ENCODE measurements around the gene UBE4A. TPM values are rescaled to one million over a fixed set of nuclear protein-coding genes. Genes with fewer than 3 reads are reported as not detected.
A peak's percentile ranks its signal among the peaks of the same experiment; 100 is the strongest.
"Not testable (repeated sequence)": the region's sequence is repeated elsewhere in the genome, so short reads cannot be mapped to it uniquely, and the experiment has no call there.

Gene UBE4A
- total and polyA plus RNA-seq, 9 of the 15 experiments (the other 6 are each of a cell fraction or from before 2014, with no cell fraction given), result 13.5 to 45.2 (median 26.8) TPM

DNA sequence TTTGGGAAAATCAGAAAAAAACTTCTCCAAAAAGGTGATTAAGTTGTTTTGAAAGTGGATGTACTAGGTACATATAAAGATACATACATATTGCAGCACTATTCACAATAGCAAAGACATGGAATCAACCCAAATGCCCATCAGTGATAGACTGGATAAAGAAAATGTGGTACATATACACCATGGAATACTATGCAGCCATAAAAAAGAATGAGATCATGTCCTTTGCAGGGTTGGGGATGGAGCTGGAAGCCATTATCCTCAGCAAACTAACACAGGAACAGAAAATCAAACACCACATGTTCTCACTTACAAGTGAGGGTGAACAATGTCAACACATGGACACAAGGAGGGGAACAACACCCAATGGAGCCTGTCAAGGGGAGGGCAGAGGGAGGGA lies 57.5 kb downstream of the UBE4A start:
- BruUV-seq (replicated peaks); DNase-seq (ENCODE audit: extremely low read depth in 1 of 4, low spot score in 3 of 4); FAIRE-seq; ATAC-seq; H2AFZ ChIP-seq (ENCODE audit: low read depth, low read length); in situ Hi-C loops (cut with MboI); intact Hi-C loops (cut with micrococcal nuclease); H3K9me3 ChIP-seq (replicated peaks; ENCODE audit: control insufficient read depth, insufficient read depth, low read depth, low read length); H4K20me1 ChIP-seq (replicated peaks; ENCODE audit: control insufficient read depth, insufficient read depth, low read length); H3K79me2 ChIP-seq (ENCODE audit: control insufficient read depth, insufficient read depth, low read length); H3K4me2 ChIP-seq (ENCODE audit: insufficient read depth, low read length); POLR2A ChIA-PET; H3K9me1 ChIP-seq (ENCODE audit: control insufficient read depth, insufficient read depth, low read length); H3K27me3 ChIP-seq (ENCODE audit: control insufficient read depth in 2 of 2, insufficient read depth in 2 of 2, low read length in 2 of 2); H3K27ac ChIP-seq (ENCODE audit: extremely low read depth, low read depth, low read length); H3K4me3 ChIP-seq; H3K36me3 ChIP-seq (ENCODE audit: control insufficient read depth, insufficient read depth, low read length); H3K9ac ChIP-seq (ENCODE audit: insufficient read depth in 1 of 2, low read depth in 2 of 2, low read length in 2 of 2): not testable (repeated sequence)
- TF ChIP-seq ZNF146 (CRISPR knock-in tag; IDR thresholded peaks at IDR 0.05; ENCODE audit: unreplicated experiment), result peak; percentile 82
- peak; percentile 11 to 52; a peak in 1 of 4 replicates for TF ChIP-seq KDM1A (IDR thresholded peaks at IDR 0.05)
- CTCF ChIA-PET (ENCODE audit: low intra/inter-chr PET ratio), result interaction anchor here (0.7 kb wide), 1 partner anchor 250 kb away, joined by 3 read pairs; no protein-coding TSS in a partner anchor
- peaks cover 4 to 20% of the 10 kb centered on the region in 2 experiments; a peak in 3 of 5 replicates for H3K4me1 ChIP-seq (replicated peaks in 1 of 2; ENCODE audit: control insufficient read depth in 2 of 2, insufficient read depth in 2 of 2, low read length in 2 of 2)

DNA sequence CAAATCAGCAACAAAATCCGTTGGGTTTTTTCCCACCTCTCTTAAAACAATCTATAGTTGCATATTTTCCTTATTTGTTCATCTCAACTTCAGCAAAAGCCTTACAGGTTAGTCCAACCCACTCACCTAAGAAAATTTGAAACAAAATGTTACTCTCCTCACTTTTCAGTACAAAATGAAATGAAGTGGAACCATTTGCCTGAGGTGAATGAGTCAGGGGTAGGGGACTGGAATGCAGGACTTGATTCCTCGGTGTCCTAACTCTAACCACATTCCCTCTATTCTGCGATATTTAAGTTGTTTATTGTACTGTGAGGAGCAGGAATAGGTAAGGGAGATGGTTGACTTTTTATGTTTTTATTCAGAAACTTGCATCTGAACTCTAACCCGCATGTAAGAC lies 58.4 kb downstream of the UBE4A start:
- DNase-seq (ENCODE audit: extremely low read depth in 1 of 4, low spot score in 3 of 4) (no peak), FAIRE-seq (no peak), ATAC-seq (no peak)
- H3K27ac ChIP-seq (ENCODE audit: extremely low read depth, low read depth, low read length), result no peak overlapping the region
- H3K36me3 ChIP-seq (ENCODE audit: control insufficient read depth, insufficient read depth, low read length), result no peaks in the 10 kb centered on the region
- no peak overlapping the region for H3K4me3 ChIP-seq
- H3K9me3 ChIP-seq (replicated peaks; ENCODE audit: control insufficient read depth, insufficient read depth, low read depth, low read length), result no peaks in the 10 kb centered on the region
- H3K27me3 ChIP-seq (ENCODE audit: control insufficient read depth in 2 of 2, insufficient read depth in 2 of 2, low read length in 2 of 2), result no peaks in the 10 kb centered on the region
- in situ Hi-C loops (cut with MboI), result no loop called here
- POLR2A ChIA-PET, result interaction anchor here (0.5 to 1.1 kb wide), 3 partner anchors 17 to 144 kb away, joined by 3 read pairs; no protein-coding TSS in a partner anchor
- H4K20me1 ChIP-seq (replicated peaks; ENCODE audit: control insufficient read depth, insufficient read depth, low read length), result no peaks in the 10 kb centered on the region
- no peaks in the 10 kb centered on the region for H3K9me1 ChIP-seq (ENCODE audit: control insufficient read depth, insufficient read depth, low read length)
- H3K4me1 ChIP-seq (replicated peaks in 1 of 2; ENCODE audit: control insufficient read depth in 2 of 2, insufficient read depth in 2 of 2, low read length in 2 of 2), result peaks cover 4 to 20% of the 10 kb centered on the region in 2 experiments; a peak in 3 of 5 replicates
- H3K4me2 ChIP-seq (ENCODE audit: insufficient read depth, low read length), result no peak overlapping the region
- no TSS peak for BruUV-seq (replicated peaks)
- TF ChIP-seq, protein P1, sequence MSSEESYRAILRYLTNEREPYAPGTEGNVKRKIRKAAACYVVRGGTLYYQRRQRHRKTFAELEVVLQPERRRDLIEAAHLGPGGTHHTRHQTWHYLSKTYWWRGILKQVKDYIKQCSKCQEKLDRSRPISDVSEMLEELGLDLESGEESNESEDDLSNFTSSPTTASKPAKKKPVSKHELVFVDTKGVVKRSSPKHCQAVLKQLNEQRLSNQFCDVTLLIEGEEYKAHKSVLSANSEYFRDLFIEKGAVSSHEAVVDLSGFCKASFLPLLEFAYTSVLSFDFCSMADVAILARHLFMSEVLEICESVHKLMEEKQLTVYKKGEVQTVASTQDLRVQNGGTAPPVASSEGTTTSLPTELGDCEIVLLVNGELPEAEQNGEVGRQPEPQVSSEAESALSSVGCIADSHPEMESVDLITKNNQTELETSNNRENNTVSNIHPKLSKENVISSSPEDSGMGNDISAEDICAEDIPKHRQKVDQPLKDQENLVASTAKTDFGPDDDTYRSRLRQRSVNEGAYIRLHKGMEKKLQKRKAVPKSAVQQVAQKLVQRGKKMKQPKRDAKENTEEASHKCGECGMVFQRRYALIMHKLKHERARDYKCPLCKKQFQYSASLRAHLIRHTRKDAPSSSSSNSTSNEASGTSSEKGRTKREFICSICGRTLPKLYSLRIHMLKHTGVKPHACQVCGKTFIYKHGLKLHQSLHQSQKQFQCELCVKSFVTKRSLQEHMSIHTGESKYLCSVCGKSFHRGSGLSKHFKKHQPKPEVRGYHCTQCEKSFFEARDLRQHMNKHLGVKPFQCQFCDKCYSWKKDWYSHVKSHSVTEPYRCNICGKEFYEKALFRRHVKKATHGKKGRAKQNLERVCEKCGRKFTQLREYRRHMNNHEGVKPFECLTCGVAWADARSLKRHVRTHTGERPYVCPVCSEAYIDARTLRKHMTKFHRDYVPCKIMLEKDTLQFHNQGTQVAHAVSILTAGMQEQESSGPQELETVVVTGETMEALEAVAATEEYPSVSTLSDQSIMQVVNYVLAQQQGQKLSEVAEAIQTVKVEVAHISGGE (CRISPR knock-in tag; IDR thresholded peaks at IDR 0.05), result 0 out of 6 replicates have a peak, but pooled peaks of 1 of the 3 experiments have one; percentile 37
- TF ChIP-seq HNRNPUL1 (IDR thresholded peaks at IDR 0.05; ENCODE audit: low read length) (no peak), ZNF41 (CRISPR knock-in tag; conservative IDR thresholded peaks at IDR 0.05) (no peak)
- intact Hi-C loops (cut with micrococcal nuclease), result no loop called here
- no peak overlapping the region for H3K9ac ChIP-seq (ENCODE audit: insufficient read depth in 1 of 2, low read depth in 2 of 2, low read length in 2 of 2)
- no peaks in the 10 kb centered on the region for H3K79me2 ChIP-seq (ENCODE audit: control insufficient read depth, insufficient read depth, low read length)
- CTCF ChIA-PET (ENCODE audit: low intra/inter-chr PET ratio), result no interaction called here
- 54% methylated on average over 4 of the region's 4 CpGs for WGBS (ENCODE audit: insufficient coverage, low coverage, missing lambda C conversion rate)
- H2AFZ ChIP-seq (ENCODE audit: low read depth, low read length), result peak overlapping the region; percentile 11; the same call in 1 of the 2 replicates

Data from K562 (cell line).